OCI-LY3 (cell line): Measurements from ENCODE around the gene HCAR2.
"Not testable (repeated sequence)": the region's sequence is repeated elsewhere in the genome, so short reads cannot be mapped to it uniquely, and the experiment has no call there.

Experiments used
- CTCF ChIP-seq: fragments of 200-600, 300-600 bp; sonication (generic); IDR thresholded peaks from 2 replicates; pipeline ENCODE4 v1.5.1; 2014; ENCODE audit warnings: antibody characterized with exemption, low read length, low read depth
- EZH2phosphoT487 ChIP-seq: fragments of 200-600 bp; shearing (Covaris generic); IDR thresholded peaks from 2 replicates; pipeline ENCODE4 v1.6.1; 2018; ENCODE audit warnings: antibody characterized with exemption, mixed run types, low read depth

GRCh38 chr12:122709287-122709686, 6.1 kb upstream of the HCAR2 start:
- TF ChIP-seq CTCF, EZH2phosphoT487: not testable (repeated sequence)
